Activated naive CD4-positive, alpha-beta T cell treated with anti-CD3 and anti-CD28 coated beads, Interleukin-2, amount 50 U/mL, for 72 hours (primary cell): Measurements from ENCODE around the gene CNPY4. TPM values are rescaled to one million over a fixed set of nuclear protein-coding genes. Genes with fewer than 3 reads are reported as not detected.

Experiments used
- ATAC-seq, 2 donors: fragments of 150-1000 bp; cut with Tn5 transposase; 2 replicates each; pipeline ENCODE4 v1.10.0; 2021; ENCODE audit warnings: mild to moderate bottlenecking in 2 of 2, moderate library complexity in 2 of 2
- DNase-seq, 2 donors: peaks; one replicate each; pipeline ENCODE4 v3.0.0; 2021 to 2022; ENCODE audit warnings: low spot score in 2 of 2
- H3K27ac Mint-ChIP-seq, 2 donors: one replicate each; pipeline ENCODE4 v1.8.0; 2022; ENCODE audit warnings: mild to moderate bottlenecking in 2 of 2, mixed read lengths in 2 of 2
- H3K36me3 Mint-ChIP-seq, 2 donors: one replicate each; pipeline ENCODE4 v1.8.0; 2022; ENCODE audit warnings: mixed read lengths in 2 of 2
- H3K9me3 Mint-ChIP-seq, 2 donors: one replicate each; pipeline ENCODE4 v1.8.0; 2022; ENCODE audit warnings: mixed read lengths in 2 of 2
- total RNA-seq, 2 donors: library from RNA; stranded (reverse); gene quantifications; one replicate each; pipeline ENCODE4 v1.2.3, GENCODE V29; 2022

The CNPY4 gene
- total RNA-seq, 2 donors from 2014 or later, result 16.4 to 20.9 TPM

DNA sequence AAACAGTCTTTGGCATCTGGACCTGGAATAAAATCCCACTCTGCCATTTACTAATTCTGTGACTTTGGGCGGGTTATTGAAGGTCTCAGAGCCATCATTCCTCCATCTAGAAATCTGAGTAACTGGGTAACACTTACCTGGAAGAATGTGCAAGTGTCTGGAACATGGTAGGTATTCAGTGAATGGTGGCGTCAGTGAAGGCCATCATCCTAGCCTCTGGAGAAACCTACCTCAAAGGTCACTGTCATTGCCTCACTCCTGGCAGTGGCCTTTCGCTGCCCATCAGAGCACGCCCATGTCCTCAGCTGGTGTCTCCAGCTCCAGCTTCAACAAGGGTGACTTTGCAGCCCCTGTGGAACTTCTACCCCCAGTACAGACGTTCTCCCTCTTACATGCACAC is 44.4 kb downstream of the CNPY4 start:
- no peaks in the 10 kb centered on the region for H3K36me3 Mint-ChIP-seq
- H3K27ac Mint-ChIP-seq, result peak overlapping the region in 1 of 2 donors; percentile 66
- H3K9me3 Mint-ChIP-seq, result no peaks in the 10 kb centered on the region
- ATAC-seq (no peak), DNase-seq (no peak)

DNA sequence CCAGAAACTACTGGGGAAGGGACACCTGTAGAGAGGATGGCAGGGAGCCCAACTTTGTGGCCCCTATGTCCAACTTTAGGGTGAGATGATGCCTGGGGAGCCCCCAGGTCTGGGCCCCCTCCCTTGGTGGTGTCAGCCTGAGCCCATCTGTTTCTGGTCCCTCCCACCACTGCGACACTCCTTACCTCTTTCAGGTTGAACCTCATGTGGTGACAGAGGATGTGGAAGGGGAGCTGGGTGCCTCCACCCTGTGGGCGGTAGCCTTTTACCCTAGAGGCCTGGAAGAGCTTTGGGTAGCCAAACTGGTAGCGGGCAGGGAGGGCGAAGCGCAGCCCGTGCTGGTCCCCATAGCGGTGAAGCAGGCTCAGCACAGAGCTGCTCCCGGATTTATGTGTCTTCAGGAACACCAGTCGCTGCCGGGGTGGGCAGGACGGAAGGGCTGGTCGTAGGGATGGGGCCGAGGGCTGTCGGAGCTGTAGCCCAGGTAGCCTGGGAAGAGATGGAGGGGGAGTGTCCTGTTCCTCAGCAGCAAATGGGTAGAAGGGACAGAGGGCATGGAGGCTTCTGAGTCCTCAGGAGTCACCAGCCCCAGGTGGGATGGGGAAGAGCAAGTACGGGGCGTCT is 47.0 kb downstream of the CNPY4 start:
- peak in 1 of 2 donors; percentile 42 for DNase-seq
- Mint-ChIP-seq H3K36me3 (no peaks in the 10 kb centered on the region), H3K27ac (peak overlapping the region; percentile 80 to 87), H3K9me3 (no peaks in the 10 kb centered on the region)
- ATAC-seq, result peak; percentile 38 to 48

DNA sequence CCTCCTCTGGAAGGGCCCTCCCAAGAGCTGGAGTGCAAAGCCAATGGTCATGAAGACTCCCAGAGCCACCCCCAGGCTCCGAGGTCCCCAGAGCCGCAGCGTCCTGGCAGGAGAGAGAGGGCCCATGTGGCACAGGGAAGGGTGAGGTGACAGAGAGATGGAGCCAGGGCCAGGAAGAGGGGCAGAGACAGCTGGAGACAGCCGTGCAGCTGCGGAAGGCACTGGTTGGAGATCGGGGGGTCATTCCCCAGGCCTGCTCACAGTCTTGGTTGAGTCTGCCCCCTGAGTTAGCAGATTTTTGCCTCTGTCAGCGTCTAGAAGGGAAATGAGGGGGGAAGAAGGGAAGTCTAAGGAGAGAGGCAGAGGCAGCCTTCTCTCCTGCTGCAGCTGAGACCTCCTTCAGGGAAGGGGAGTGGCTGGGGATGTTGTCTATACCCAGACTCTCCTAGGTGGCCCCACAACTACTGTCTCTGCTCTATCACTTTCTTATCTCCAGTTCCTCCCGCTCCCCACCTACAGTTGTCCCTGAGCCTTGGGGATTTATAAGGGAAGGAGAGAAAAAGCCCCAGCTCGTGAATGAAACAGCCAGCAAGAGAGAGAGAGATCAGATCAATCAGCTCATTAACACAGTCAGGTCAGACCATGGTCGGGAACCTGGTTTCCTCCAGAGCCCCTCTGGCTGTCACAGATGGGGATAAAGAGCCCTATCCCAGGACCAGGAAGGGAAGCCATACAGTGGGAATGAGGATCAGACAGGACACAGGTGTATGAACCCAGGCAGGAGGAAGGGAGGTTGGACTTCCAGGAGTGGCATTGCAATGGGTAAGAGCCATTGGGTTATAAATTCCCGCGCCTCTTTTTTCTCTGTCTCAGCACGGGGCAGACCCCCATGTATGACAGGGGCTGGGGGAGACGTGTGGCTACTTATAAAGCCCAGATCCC is 47.8 kb downstream of the CNPY4 start:
- Mint-ChIP-seq H3K27ac (peak overlapping the region; percentile 80 to 87), H3K9me3 (no peaks in the 10 kb centered on the region), H3K36me3 (no peaks in the 10 kb centered on the region)
- DNase-seq (peak in 1 of 2 donors; percentile 23), ATAC-seq (no peak)

DNA sequence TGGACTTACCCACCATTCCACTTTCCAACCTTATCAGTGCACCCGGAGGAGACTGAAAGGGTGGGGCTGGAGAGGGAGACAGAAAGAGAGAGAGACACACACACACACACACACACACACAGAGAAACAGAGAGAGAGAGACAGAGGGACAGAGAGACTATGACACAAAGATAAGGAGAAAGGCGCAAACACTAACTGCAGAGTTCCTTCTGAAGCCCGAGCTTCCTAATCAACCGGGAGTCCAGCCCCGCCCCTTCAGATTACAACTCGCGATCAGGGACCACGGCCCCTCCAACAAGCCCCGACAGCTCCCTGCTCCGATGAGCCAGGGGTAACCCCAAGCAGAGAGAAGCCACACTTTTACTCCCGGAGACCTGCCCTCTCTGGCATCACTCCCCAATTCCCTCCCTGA is 48.5 kb downstream of the CNPY4 start:
- Mint-ChIP-seq H3K27ac (peak overlapping the region in 1 of 2 donors; percentile 80), H3K9me3 (no peaks in the 10 kb centered on the region), H3K36me3 (no peaks in the 10 kb centered on the region)
- peak; percentile 17 to 23 for ATAC-seq
- DNase-seq, result peak in 1 of 2 donors; percentile 29

DNA sequence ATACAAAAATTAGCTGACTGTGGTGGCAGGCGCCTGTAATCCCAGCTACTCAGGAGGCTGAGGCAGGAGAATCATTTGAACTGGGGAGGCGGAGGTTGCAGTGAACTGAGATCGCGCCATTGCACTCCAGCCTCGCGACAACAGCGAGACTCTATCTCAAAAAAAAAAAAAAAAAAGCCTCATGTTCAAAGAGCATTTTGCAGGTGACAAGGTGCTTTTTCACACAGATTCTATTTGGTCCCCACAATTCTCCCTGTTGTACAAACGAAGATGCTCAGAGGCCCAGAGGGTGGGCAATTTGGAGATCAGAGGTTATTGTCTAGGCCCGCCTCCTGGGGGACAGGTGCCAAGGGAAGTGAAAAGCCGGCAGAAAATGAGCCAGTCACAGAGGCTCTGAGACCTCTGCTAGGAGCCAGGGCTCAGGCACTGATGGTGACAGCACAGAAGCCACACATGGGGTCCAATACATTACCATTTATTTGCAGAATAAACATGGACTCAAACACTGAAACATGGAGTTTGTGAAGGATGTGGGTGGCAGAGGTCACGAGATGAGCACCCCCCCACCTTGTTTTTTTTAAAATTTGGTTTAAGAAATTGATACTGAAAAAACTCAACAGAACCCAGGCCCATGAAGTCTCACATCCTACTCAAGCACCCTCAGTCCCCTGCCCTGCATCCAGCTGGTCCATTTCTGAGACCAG is 49.9 kb downstream of the CNPY4 start:
- no peaks in the 10 kb centered on the region for H3K9me3 Mint-ChIP-seq
- peak overlapping the region; percentile 22 to 80 for H3K27ac Mint-ChIP-seq
- peak in 1 of 2 donors; percentile 28 for DNase-seq
- H3K36me3 Mint-ChIP-seq, result no peaks in the 10 kb centered on the region
- peak; percentile 21 to 28 for ATAC-seq

DNA sequence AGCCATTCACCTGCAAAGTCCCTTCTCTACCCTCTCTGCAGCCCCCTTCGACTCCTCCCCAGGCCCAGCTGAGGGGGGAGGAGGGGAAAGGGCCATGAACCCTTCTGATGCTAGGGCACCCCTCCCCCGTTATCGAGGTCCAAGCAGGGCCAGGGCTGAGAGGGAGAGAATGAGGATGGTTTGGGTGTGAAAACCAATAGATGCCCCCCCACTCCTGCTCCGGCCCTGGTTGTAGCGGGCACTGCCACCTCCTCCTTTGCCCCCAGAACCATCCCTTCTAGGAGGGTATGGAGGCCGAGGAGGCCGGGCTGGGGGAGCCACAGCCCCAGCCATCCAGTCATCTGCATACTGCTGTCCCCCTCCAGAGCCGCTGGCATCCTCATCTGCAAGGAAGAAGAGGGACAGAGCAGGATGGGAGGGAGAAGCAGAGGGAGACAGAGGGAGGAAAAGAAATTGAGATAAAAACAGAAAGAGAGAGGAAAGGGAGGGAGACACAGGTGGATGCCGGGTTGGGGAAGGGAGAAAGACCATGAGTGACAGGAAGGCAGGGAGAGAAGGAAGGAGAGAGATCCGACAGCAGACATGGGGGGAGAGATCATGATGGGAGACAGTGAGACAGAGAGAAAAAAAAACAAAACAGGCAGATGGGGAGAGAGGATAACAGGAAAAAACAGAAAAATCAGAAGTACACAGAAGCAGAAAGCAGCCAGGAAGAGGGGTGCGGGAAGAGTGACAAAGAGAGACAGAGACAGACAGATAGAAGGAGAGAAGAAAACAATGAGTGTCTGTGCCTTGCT is 50.9 kb downstream of the CNPY4 start:
- ATAC-seq (no peak), DNase-seq (no peak)
- H3K36me3 Mint-ChIP-seq, result no peaks in the 10 kb centered on the region
- peak overlapping the region in 1 of 2 donors; percentile 17 for H3K27ac Mint-ChIP-seq
- no peaks in the 10 kb centered on the region for H3K9me3 Mint-ChIP-seq

DNA sequence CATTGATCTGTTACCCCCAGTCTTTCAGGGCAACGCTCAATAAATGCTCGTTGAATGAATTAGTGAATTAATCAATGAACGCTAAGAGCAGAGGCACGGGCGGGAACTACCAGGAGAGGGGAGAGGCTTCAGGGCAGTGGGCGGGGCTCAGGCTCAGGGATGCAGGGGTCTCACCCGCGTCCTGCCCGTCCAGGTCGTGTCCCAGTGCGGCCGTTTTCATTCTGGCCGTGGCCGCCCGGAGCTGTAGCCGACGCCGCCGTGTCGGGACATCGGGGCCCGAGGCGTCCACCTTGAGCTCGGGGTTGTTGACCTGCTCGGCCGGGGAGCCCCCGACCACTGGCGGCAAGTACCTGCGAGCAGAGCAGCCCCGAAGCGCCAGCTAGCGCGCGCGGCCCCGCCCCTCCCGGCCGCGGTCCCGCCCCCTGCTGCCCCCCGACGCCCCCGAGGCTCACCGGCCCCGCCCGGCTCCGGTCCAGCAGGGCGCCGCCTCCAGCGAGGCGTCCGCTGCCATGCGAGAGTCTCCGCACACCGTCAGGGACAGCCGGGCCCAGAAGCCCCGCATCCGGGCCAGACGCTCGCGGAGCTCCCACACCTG is 51.8 kb downstream of the CNPY4 start:
- Mint-ChIP-seq H3K36me3 (no peaks in the 10 kb centered on the region), H3K27ac (no peak overlapping the region), H3K9me3 (no peaks in the 10 kb centered on the region)
- peak; percentile 44 to 49 for ATAC-seq
- peak in 1 of 2 donors; percentile 33 for DNase-seq

DNA sequence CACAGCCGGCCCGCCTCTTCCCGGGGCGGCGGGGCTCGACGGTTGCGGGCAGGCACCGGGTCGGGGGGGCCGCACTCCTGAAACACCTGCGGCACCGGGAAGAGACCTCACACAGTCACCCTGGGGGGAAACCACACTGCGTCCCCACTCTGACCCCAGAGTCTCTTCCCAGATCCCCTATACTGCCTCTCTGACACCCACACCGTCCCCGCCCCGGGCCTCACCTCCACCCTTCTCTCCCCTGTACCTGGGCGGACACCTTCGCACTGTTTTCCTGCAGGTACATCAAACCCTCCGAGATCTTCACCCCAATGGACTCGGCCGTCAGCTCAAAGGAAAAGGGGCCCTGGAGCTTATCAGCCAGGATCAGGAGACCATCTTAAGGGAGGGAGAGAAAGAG is 52.4 kb downstream of the CNPY4 start:
- DNase-seq, result no peak
- no peak overlapping the region for H3K27ac Mint-ChIP-seq
- ATAC-seq, result peak; percentile 9 to 24
- no peaks in the 10 kb centered on the region for H3K36me3 Mint-ChIP-seq
- H3K9me3 Mint-ChIP-seq, result no peaks in the 10 kb centered on the region

DNA sequence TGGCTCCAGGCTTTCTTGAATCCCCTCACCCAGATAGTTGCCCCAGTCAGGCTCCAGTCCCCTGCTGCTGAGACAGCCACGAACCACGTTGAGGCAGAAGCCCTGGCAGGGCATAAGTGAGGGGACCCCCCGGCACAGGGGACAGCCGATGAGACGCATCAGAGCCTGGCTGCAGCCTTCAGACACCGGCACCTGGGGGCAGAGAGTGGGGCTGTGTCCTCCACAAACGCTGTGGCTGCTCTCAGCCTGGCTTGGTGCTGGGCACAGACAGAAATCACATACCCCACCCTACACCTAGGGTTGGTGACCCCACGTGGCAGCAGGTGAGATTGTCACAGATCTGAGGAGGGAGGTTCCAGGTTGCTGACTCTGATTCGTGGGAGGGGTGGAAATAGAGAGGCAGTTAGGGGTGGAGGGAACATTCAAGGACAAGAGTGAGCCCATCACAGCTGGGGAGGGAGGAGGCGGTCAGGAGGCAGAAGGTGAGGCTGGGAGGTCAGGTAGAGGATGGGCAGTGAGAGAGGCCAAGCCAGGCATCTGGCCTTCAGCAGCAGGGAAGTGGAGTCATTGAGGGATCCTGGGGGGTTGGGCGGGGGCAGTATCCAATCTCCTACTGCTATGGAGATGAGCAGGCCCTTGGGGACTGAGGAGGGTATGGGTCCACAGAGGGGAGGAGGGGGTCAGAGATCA is 54.5 kb downstream of the CNPY4 start:
- H3K9me3 Mint-ChIP-seq, result no peaks in the 10 kb centered on the region
- no peaks in the 10 kb centered on the region for H3K36me3 Mint-ChIP-seq
- DNase-seq (no peak), ATAC-seq (no peak)
- no peak overlapping the region for H3K27ac Mint-ChIP-seq

DNA sequence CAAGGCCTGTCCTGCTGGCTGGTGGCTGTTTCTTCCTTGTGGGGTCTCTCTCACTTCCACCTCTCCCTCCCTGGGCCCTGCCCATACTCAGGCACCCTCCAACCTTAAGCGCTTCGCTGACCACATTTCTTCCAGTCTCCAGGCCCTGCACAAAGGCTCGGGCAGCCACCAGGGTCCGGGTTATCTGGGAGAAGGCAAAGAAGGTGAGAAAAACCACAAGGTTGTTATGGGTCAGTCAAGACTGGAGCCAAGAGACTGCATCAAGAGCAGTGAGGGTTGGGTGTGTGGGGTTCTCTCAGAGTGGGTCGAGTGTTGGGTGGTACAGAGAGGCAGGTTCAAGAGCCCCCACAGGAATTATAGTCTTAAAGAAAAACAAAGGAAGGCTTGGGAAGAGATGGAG is 55.1 kb downstream of the CNPY4 start:
- DNase-seq, result no peak
- no peaks in the 10 kb centered on the region for H3K9me3 Mint-ChIP-seq
- H3K27ac Mint-ChIP-seq, result peak overlapping the region in 1 of 2 donors; percentile 20
- no peak for ATAC-seq
- no peaks in the 10 kb centered on the region for H3K36me3 Mint-ChIP-seq

Other genes with a start within 250 kb of the CNPY4 start
- gene OR2AE1, start 242.6 kb upstream of the CNPY4 start, total RNA-seq, result under 1 TPM in 1 of 2 donors, not detected in 1; 0.31 TPM
- 10 to 100 TPM; 25.8 to 28.3 TPM for gene TRIM4, start 200.1 kb upstream of the CNPY4 start, total RNA-seq
- gene GJC3, start 190.0 kb upstream of the CNPY4 start, total RNA-seq, result under 1 TPM; 0.68 to 0.89 TPM
- under 1 TPM in 1 of 2 donors, not detected in 1; 0.43 TPM for gene AZGP1, start 143.6 kb upstream of the CNPY4 start, total RNA-seq
- 10 to 100 TPM; 52.2 to 67.1 TPM for gene ZKSCAN1, start 104.0 kb upstream of the CNPY4 start, total RNA-seq
- gene ZSCAN21, start 69.9 kb upstream of the CNPY4 start, total RNA-seq, result 1 to 10 TPM; 3.8 to 7.1 TPM
- 10 to 100 TPM; 13.8 to 16.2 TPM for gene ZNF3, start 37.9 kb upstream of the CNPY4 start, total RNA-seq
- 100 to 1,000 TPM in 1 of 2 donors, 10 to 100 TPM in 1; 84.6 to 107 TPM for gene COPS6, start 30.7 kb upstream of the CNPY4 start, total RNA-seq
- 100 to 1,000 TPM; 291 to 375 TPM for gene MCM7, start 18.2 kb upstream of the CNPY4 start, total RNA-seq
- gene AP4M1, start 18.0 kb upstream of the CNPY4 start, total RNA-seq, result 10 to 100 TPM in 1 of 2 donors, 1 to 10 TPM in 1; 8.4 to 13.6 TPM
- gene TAF6, start 276 bp upstream of the CNPY4 start, total RNA-seq, result 10 to 100 TPM; 52.7 to 57.6 TPM
- gene MBLAC1, start 7.3 kb downstream of the CNPY4 start, total RNA-seq, result 1 to 10 TPM; 2.6 to 5.6 TPM
- 100 to 1,000 TPM; 147 to 153 TPM for gene LAMTOR4, start 29.3 kb downstream of the CNPY4 start, total RNA-seq
- 10 to 100 TPM; 17.1 to 32.8 TPM for gene TRAPPC14, start 39.1 kb downstream of the CNPY4 start, total RNA-seq
- 10 to 100 TPM in 1 of 2 donors, 1 to 10 TPM in 1; 7.7 to 12.5 TPM for gene GAL3ST4, start 49.0 kb downstream of the CNPY4 start, total RNA-seq
- 10 to 100 TPM in 1 of 2 donors, 1 to 10 TPM in 1; 7.0 to 18.9 TPM for gene GPC2, start 57.7 kb downstream of the CNPY4 start, total RNA-seq
- 10 to 100 TPM; 33.3 to 54.2 TPM for gene STAG3, start 58.3 kb downstream of the CNPY4 start, total RNA-seq
- 10 to 100 TPM; 20.8 to 30.6 TPM for gene PVRIG, start 100.3 kb downstream of the CNPY4 start, total RNA-seq
- gene SPDYE3, start 188.1 kb downstream of the CNPY4 start, total RNA-seq, result not detected
- gene PILRB, start 238.5 kb downstream of the CNPY4 start, total RNA-seq, result 100 to 1,000 TPM in 1 of 2 donors, 10 to 100 TPM in 1; 41.0 to 103 TPM